ENCODE results near the gene SMARCAD1. TPM values are rescaled to one million over a fixed set of nuclear protein-coding genes. Genes with fewer than 3 reads are reported as not detected.

The SMARCAD1 gene
- 19.9 and 25.6 TPM in 2 replicates for total RNA-seq

GRCh38 chr4:94207469-94208224 is at the start of gene SMARCAD1:
TSS of gene SMARCAD1 (plus strand) at chr4:94207865. CDS start at chr4:94208395, 530 bp downstream.

Other genes starting within 250 kb of the SMARCAD1 start
- not detected in 2 replicates for gene HPGDS, start 135.0 kb downstream of the SMARCAD1 start, total RNA-seq
- 98.5 and 110 TPM in 2 replicates for gene PDLIM5, start 244.1 kb downstream of the SMARCAD1 start, total RNA-seq

All from mammary microvascular endothelial cell (primary cell).